HEK293 (cell line): ENCODE results near the gene TPSAB1.

ENCODE experiments used
- CTCF ChIA-PET: fragments of 350-600 bp; formaldehyde crosslinking; extraction: SDS; loops from one replicate; lab custom pipeline; 2021; ENCODE audit warnings: antibody characterized with exemption; lab: Yijun Ruan, JAX
- POLR2A ChIA-PET: fragments of 300-600 bp; formaldehyde crosslinking; extraction: SDS; loops from one replicate; lab custom pipeline; 2020; ENCODE audit warnings: antibody characterized with exemption, inconsistent platforms; lab: Yijun Ruan, JAX
- H3K27ac ChIP-seq: fragments of 200-500 bp; sonication (Bioruptor generic); 2 replicates; pipeline ENCODE4 v1.5.1; 2014; ENCODE audit warnings: low read depth, low read length, control low read depth, inconsistent platforms; ENCODE audit errors: extremely low read depth
- H3K36me3 ChIP-seq, 2 experiments: fragments of 200-500 bp in 1 of 2; sonication (Bioruptor generic) in 1 of 2; 1 replicate in 1 of 2; 2 replicates in 1 of 2; pipeline ENCODE4 v1.5.1; 2014 to 2017; ENCODE audit warnings: inconsistent platforms in 2 of 2, low read length in 2 of 2; ENCODE audit not compliant: control insufficient read depth in 2 of 2, insufficient read depth in 1 of 2
- H3K4me1 ChIP-seq: fragments of 200-500 bp; sonication (Bioruptor generic); 2 replicates; pipeline ENCODE4 v1.5.1; 2014; ENCODE audit warnings: mild to moderate bottlenecking, low read length, inconsistent platforms; ENCODE audit not compliant: control insufficient read depth, insufficient read depth
- H3K4me3 ChIP-seq: 2 replicates; pipeline ENCODE4 v1.5.1; 2011; ENCODE audit warnings: low read depth, mild to moderate bottlenecking, control low read depth, low read length, moderate library complexity
- H3K9me3 ChIP-seq: fragments of 200-500 bp; sonication (Bioruptor generic); 2 replicates; pipeline ENCODE4 v1.5.1; 2014; ENCODE audit warnings: low read depth, low read length, inconsistent platforms; ENCODE audit not compliant: control insufficient read depth, insufficient read depth
- BCL11A ChIP-seq: fragments of 450-650 bp; formaldehyde crosslinking; IDR thresholded peaks from 2 replicates; pipeline ENCODE4 v1.5.1; 2016; ENCODE audit warnings: low read depth, missing biosample characterization, missing genetic modification characterization
- EGR2 ChIP-seq: fragments of 450-650 bp; formaldehyde crosslinking; IDR thresholded peaks from 2 replicates; pipeline ENCODE4 v1.5.1; 2016; ENCODE audit warnings: low read depth, missing biosample characterization, missing genetic modification characterization
- HOXC10 ChIP-seq: sonication (generic); formaldehyde crosslinking; IDR thresholded peaks from 2 replicates; pipeline ENCODE4 v1.8.1; 2023; ENCODE audit warnings: mild to moderate bottlenecking, missing genetic modification reagents
- HOXD13 ChIP-seq: sonication (generic); formaldehyde crosslinking; IDR thresholded peaks from 2 replicates; pipeline ENCODE4 v1.8.0; 2022; ENCODE audit warnings: missing genetic modification reagents, borderline replicate concordance
- KLF1 ChIP-seq: fragments of 450-650 bp; formaldehyde crosslinking; IDR thresholded peaks from 2 replicates; pipeline ENCODE4 v1.5.1; 2016; ENCODE audit warnings: missing biosample characterization, missing genetic modification characterization
- KLF9 ChIP-seq: fragments of 450-650 bp; formaldehyde crosslinking; IDR thresholded peaks from 2 replicates; pipeline ENCODE4 v1.5.1; 2016; ENCODE audit warnings: missing biosample characterization, missing genetic modification characterization, low read depth
- SCRT2 ChIP-seq: fragments of 450-650 bp; formaldehyde crosslinking; IDR thresholded peaks from 2 replicates; pipeline ENCODE4 v1.5.1; 2016; ENCODE audit warnings: missing biosample characterization, missing genetic modification characterization
- TCF7L2 ChIP-seq: IDR thresholded peaks from 2 replicates; pipeline ENCODE4 v1.6.1; 2011; ENCODE audit warnings: low read depth, mild to moderate bottlenecking, inconsistent platforms, low read length, moderate library complexity, borderline replicate concordance
- ZFHX2 ChIP-seq: fragments of 450-650 bp; formaldehyde crosslinking; conservative IDR thresholded peaks from 2 replicates; pipeline ENCODE4 v1.5.1; 2016; ENCODE audit warnings: missing biosample characterization, missing genetic modification characterization
- ZIC2 ChIP-seq: fragments of 450-650 bp; formaldehyde crosslinking; IDR thresholded peaks from 2 replicates; pipeline ENCODE4 v1.5.1; 2016; ENCODE audit warnings: missing biosample characterization, missing genetic modification characterization
- ZNF335 ChIP-seq: fragments of 450-650 bp; formaldehyde crosslinking; conservative IDR thresholded peaks from 2 replicates; pipeline ENCODE4 v1.5.1; 2016; ENCODE audit warnings: missing biosample characterization, missing genetic modification characterization
- ZNF394 ChIP-seq: fragments of 450-650 bp; formaldehyde crosslinking; IDR thresholded peaks from 2 replicates; pipeline ENCODE4 v1.5.1; 2016; ENCODE audit warnings: missing biosample characterization, missing genetic modification characterization, mild to moderate bottlenecking, moderate library complexity, borderline replicate concordance
- ZNF426 ChIP-seq: fragments of 450-650 bp; formaldehyde crosslinking; IDR thresholded peaks from 2 replicates; pipeline ENCODE4 v1.5.1; 2017; ENCODE audit warnings: missing biosample characterization, missing genetic modification characterization, mild to moderate bottlenecking, inconsistent platforms, moderate library complexity
- ZNF510 ChIP-seq: fragments of 450-650 bp; formaldehyde crosslinking; IDR thresholded peaks from 2 replicates; pipeline ENCODE4 v1.5.1; 2018; ENCODE audit warnings: mild to moderate bottlenecking, missing genetic modification characterization, missing biosample characterization; ENCODE audit not compliant: insufficient replicate concordance
- ZNF514 ChIP-seq: fragments of 450-650 bp; formaldehyde crosslinking; IDR thresholded peaks from 2 replicates; pipeline ENCODE4 v1.5.1; 2016; ENCODE audit warnings: missing biosample characterization, missing genetic modification characterization
- ZNF571 ChIP-seq: fragments of 450-650 bp; formaldehyde crosslinking; IDR thresholded peaks from 2 replicates; pipeline ENCODE4 v1.5.0; 2017; ENCODE audit warnings: missing biosample characterization, missing genetic modification characterization
- ZNF600 ChIP-seq: fragments of 450-650 bp; formaldehyde crosslinking; IDR thresholded peaks from 2 replicates; pipeline ENCODE4 v1.5.1; 2016; ENCODE audit warnings: missing biosample characterization, missing genetic modification characterization
- ZNF621 ChIP-seq: fragments of 450-650 bp; formaldehyde crosslinking; IDR thresholded peaks from 2 replicates; pipeline ENCODE4 v1.5.1; 2017; ENCODE audit warnings: missing biosample characterization, missing genetic modification characterization
- ZNF626 ChIP-seq: fragments of 450-650 bp; sonication (Bioruptor Pico); formaldehyde crosslinking; IDR thresholded peaks from 2 replicates; pipeline ENCODE4 v1.5.1; 2018; ENCODE audit warnings: missing biosample characterization, missing genetic modification characterization, inconsistent platforms
- TF ChIP-seq, protein P1 (sequence below): fragments of 450-650 bp; formaldehyde crosslinking; IDR thresholded peaks from 2 replicates; pipeline ENCODE4 v1.5.1; 2016; ENCODE audit warnings: missing biosample characterization, missing genetic modification characterization
- TF ChIP-seq, protein P2 (sequence below): fragments of 450-650 bp; formaldehyde crosslinking; IDR thresholded peaks from 2 replicates; pipeline ENCODE4 v1.5.1; 2016; ENCODE audit warnings: missing biosample characterization, missing genetic modification characterization

The TPSAB1 gene

DNA sequence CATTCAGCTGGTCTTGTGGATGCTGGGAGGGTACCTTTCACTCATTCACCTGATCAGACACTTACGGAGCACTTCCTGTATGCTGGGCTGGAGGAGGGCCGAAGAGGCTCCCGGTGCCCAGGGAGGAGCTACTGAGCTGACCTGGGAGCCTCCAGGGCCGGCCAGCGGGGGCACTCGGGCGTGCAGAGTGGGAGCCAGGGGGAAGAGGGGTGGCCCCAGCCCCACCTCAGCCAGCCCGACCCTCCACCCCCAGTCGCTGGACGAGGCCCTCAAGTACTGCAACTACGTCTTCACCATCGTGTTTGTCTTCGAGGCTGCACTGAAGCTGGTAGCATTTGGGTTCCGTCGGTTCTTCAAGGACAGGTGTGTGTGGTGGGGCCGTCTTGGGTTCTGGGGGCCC, 25.8 kb upstream of the TPSAB1 start:
- Histone ChIP-seq H3K9me3 (no peaks in the 10 kb centered on the region), H3K4me1 (no peaks in the 10 kb centered on the region), H3K27ac (no peak overlapping the region), H3K36me3 (peaks cover 0 to 19% of the 10 kb centered on the region in 2 experiments; a peak in 1 of 3 replicates), H3K4me3 (no peak overlapping the region)
- ChIA-PET CTCF (interaction anchor here (0.5 to 1.1 kb wide), 2 partner anchors 158 to 278 kb away, joined by 3 to 8 read pairs; no protein-coding TSS in a partner anchor), POLR2A (no interaction called here)
- TF ChIP-seq HOXD13 (CRISPR knock-in tag) (no peak), ZNF514 (tag by site-specific recombination) (no peak), ZNF394 (no peak), ZNF426 (no peak), ZNF626 (no peak), ZNF600 (no peak), SCRT2 (tag by site-specific recombination) (no peak), BCL11A (no peak), ZNF571 (tag by site-specific recombination) (no peak), ZNF510 (no peak), TCF7L2 (no peak)
- TF ChIP-seq, protein P1, sequence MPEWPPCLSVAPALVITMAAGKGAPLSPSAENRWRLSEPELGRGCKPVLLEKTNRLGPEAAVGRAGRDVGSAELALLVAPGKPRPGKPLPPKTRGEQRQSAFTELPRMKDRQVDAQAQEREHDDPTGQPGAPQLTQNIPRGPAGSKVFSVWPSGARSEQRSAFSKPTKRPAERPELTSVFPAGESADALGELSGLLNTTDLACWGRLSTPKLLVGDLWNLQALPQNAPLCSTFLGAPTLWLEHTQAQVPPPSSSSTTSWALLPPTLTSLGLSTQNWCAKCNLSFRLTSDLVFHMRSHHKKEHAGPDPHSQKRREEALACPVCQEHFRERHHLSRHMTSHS (tag by site-specific recombination): no peak

DNA sequence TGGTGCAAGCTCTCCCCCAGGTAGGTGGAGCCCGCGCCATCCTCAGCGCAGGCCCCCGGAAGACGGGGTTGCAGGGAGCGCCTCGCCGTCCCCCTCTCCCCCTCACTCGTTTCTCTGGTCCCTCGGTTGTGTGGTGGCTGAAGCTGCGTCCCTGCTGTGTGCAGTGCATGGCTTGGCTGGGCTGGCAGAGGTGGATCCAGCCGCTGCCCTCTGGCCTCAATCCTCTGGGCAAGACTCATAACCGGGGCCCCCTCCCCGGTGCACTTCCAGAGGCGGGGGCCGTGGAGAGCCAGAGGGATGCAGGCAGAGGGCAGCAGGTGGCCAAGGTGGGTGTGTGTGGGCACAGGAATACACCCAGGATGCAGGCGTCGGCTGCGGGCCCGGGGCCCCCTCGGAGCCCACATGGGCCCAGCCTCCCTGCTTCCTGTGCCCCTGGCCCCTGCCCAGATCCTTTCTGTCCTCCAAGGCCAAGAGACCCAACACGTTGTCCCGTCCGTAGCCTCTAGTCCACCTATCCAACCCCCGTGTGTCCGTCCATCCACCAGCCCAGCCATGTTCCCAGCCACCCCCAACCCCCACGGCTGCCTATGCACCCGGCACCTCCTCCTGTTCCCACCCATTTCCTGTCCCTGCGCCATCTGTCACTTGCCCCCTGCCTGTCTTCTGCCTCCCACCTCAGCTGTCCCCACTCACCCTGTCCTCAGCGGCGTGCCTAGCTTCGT, 24.8 kb upstream of the TPSAB1 start:
- no peaks in the 10 kb centered on the region for H3K9me3 ChIP-seq
- H3K4me3 ChIP-seq: no peak overlapping the region
- POLR2A ChIA-PET: no interaction called here
- H3K27ac ChIP-seq: no peak overlapping the region
- TF ChIP-seq ZFHX2 (tag by site-specific recombination) (peak; percentile 63), EGR2 (peak; percentile 85), ZNF621 (tag by site-specific recombination) (no peak), HOXC10 (CRISPR knock-in tag) (no peak), KLF1 (tag by site-specific recombination) (0 out of 2 replicates have a peak, but pooled peaks have one; percentile 36)
- TF ChIP-seq, protein P2, sequence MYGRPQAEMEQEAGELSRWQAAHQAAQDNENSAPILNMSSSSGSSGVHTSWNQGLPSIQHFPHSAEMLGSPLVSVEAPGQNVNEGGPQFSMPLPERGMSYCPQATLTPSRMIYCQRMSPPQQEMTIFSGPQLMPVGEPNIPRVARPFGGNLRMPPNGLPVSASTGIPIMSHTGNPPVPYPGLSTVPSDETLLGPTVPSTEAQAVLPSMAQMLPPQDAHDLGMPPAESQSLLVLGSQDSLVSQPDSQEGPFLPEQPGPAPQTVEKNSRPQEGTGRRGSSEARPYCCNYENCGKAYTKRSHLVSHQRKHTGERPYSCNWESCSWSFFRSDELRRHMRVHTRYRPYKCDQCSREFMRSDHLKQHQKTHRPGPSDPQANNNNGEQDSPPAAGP (tag by site-specific recombination): peak; percentile 66; the same call in 1 of the 2 replicates
- CTCF ChIA-PET: no interaction called here
- no peaks in the 10 kb centered on the region for H3K4me1 ChIP-seq
- peaks cover 0 to 19% of the 10 kb centered on the region in 2 experiments; a peak in 1 of 3 replicates for H3K36me3 ChIP-seq

DNA sequence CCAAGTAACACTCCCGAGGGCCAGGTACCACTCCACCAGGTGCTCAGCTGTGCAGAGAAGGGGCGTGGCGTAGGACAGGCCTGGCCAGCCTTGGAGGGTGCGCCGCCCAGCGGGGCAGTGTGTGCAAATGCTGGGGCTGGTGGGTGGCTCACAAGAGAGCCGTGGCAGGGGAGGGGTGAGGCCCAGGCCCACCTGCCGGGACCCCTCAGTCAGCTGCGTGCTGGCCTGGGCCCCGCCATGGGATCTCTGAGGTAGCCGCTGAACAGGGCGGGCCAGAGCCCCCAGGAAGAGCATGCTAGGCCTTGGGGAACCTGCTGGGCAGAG, 24.2 kb upstream of the TPSAB1 start:
- Histone ChIP-seq H3K4me3 (no peak overlapping the region), H3K9me3 (no peaks in the 10 kb centered on the region), H3K27ac (no peak overlapping the region), H3K4me1 (no peaks in the 10 kb centered on the region)
- ChIA-PET POLR2A (no interaction called here), CTCF (no interaction called here)
- TF ChIP-seq ZIC2 (peak; percentile 67), KLF1 (tag by site-specific recombination) (peak; percentile 12; the same call in 1 of the 2 replicates), ZNF335 (no peak), KLF9 (0 out of 2 replicates have a peak, but pooled peaks have one; percentile 27)
- TF ChIP-seq, all 188 proteins: peak for 3
- H3K36me3 ChIP-seq: peaks cover 0 to 18% of the 10 kb centered on the region in 2 experiments; a peak in 1 of 3 replicates
